SH-SY5Y (cell line): ENCODE data around the gene WDFY1.

ENCODE experiments used
- GATA2 ChIP-seq: IDR thresholded peaks from 2 replicates; pipeline ENCODE4 v1.6.1; 2011; ENCODE audit warnings: mild to moderate bottlenecking, low read depth, low read length
- GATA3 ChIP-seq: IDR thresholded peaks from 2 replicates; pipeline ENCODE4 v1.6.1; 2011; ENCODE audit warnings: low read depth, mild to moderate bottlenecking, low read length, moderate library complexity

WDFY1 gene

DNA sequence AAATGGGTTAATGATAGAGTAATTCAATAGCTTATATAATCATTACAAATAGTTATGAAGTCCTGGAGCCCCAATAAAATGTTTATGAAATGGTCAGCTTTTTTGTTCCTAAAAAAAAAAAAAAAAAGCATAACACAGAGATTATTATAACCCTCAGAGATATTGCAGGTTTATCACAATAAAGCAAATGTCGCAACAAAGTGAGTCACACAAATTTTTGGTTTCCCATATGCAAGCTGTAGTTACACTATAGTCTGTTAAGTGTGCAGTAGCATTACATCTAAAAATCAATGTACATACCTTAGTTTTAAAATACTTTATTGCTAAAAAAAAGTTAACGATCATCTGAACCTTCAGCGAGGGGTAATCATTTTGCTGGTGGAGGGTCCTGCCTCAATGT lies 20.0 kb downstream of the WDFY1 start:
- TF ChIP-seq GATA3, result no peak
- no peak for TF ChIP-seq GATA2

DNA sequence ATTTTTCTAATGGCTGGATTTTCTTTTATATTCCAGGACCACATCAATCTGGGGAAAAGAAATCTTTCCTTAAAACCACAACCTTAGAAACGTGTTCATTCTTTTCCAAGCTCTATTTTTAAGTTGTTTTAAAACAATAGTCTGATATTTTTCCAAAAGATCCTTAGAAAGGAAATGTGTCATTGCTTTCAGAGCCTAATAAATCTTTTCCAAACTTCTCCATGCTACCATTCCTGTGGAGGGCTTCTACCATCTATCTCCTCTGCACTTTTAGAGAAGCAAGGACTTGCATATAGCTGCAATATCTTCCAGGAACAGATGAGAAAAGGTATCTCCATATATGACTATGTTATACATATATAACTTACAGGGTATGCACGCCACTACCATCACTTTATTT lies 21.2 kb downstream of the WDFY1 start:
- no peak for TF ChIP-seq GATA2
- TF ChIP-seq GATA3, result no peak

DNA sequence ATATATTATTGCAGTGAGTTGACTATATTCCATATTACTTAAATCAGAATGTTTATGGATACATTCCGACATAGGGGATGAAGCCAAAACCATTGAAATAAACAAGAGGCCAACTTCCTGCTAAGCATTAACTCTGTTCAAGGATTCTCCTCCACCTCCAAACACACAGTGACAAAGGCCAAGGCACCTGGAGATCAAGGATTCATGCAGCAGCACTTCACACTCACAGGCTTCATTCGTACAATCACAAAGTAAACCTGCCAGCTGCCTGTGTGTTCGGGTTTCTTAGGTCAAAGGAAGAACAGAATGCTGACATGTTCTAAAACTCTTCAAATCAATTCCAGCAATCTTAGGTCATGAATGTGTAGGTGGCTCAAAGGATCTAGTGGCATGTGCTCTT lies 22.8 kb downstream of the WDFY1 start:
- TF ChIP-seq GATA3 (no peak), GATA2 (no peak)

DNA sequence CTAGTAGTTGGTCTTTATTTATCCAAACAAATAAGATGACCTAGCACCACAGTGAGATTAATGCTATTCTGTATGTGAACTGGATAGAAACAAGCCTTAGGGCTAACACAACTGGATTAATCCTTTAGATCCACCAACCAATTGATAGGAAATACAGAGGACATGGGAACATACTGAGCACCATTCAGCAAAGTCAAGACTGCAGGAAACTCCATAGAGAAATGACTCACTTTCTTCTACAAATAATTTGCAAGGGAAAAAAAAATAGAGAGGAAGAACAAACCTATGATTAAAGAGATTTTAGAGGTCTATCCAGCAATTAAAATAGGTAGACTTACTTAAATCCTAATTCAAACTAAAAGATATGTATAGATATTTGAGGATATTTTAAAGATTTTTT lies 23.9 kb downstream of the WDFY1 start:
- no peak for TF ChIP-seq GATA3

DNA sequence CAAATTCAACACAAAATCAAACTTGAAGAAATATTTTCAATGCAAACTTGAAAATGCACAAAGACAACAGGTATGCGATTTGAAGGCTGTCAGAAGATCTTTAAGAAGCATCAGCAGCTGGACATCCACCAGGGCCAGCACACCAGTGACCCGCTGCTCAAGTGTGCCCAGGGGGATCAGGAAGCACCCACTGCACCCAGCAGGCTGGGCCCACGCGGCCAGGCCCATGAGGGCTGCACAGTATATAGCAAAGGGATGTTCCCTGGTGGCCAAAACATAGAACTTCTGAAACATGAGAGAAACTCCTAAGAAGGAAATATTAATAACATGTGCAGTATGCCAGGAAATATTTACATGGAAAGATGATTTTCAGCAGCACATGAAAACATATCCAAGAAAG lies 25.0 kb downstream of the WDFY1 start:
- TF ChIP-seq GATA2 (no peak), GATA3 (no peak)

DNA sequence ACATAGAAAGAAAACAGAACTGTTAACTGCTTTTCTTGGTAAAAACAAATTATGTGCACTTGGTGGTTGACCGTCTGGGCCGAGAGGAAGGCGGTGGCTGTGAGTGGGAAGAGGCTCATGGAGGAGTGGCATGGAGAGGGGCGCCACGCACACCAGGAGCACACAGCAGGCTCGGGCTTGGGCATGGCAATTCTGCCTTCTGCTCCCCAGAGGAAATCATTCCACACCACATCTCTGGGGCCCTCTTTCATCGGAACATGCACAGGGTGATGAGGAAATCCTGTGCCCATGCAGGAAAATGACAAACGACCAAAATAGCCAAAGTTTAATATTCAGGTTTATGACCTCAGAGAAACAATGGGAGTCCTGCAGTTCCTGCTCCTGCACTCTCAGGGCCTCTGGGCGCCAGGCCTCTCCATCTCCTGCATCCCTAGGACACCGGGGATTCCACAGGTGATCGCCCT lies 26.4 kb downstream of the WDFY1 start:
- no peak for TF ChIP-seq GATA2
- no peak for TF ChIP-seq GATA3

DNA sequence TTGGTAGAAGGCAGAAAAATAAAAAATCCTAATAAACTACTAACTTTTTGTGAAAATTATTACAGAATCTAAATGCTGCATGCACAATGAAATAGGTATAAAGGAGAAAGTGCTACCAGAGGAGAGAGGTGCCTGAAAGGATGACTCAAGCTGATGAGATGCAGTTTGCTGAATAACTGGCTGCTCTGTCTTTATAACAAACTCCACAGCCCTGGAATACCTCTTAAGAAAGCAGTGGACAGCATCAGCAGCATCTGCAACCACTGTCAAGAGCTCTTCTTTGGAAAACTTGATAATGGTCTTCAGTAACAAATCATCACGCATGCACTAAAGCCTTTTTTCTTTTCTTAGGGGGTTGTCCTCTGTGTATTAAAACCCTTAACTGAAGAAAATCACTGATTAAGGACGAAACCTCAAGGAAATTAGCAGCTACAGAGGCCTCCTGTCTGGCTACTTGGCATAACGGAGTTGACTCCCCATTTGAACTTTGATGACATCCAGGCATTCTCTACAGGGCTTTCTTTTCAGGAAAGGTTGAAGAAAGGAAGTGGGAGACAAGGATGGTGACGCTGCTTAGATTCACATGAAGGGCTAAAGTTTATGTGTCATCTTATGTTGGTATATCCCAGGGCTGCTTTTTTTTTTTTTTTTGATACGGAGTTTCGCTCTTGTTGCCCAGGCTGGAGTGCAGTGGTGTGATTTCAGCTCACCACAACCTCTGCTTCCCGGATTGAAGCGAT lies 28.8 kb downstream of the WDFY1 start:
- TF ChIP-seq GATA2, result no peak
- no peak for TF ChIP-seq GATA3

DNA sequence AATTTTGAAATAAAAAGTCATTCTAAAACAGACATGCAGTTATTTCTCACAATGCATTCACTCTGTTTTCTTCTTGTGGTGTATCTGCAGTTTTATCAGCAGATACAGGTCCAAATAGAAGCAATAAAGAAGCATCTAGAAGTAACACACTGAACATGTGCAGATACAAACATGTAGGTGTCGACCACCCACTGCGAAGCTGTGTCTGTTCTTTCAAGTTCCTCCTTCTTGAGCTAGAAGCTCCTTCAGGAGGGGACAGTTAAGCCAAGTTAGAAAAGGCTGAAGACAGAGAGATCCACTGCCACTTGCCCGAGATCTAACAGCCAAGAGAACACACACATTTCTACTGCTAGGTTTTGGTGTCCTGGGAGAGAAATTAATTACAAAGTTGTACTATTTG lies 30.1 kb downstream of the WDFY1 start:
- no peak for TF ChIP-seq GATA2
- TF ChIP-seq GATA3, result no peak

DNA sequence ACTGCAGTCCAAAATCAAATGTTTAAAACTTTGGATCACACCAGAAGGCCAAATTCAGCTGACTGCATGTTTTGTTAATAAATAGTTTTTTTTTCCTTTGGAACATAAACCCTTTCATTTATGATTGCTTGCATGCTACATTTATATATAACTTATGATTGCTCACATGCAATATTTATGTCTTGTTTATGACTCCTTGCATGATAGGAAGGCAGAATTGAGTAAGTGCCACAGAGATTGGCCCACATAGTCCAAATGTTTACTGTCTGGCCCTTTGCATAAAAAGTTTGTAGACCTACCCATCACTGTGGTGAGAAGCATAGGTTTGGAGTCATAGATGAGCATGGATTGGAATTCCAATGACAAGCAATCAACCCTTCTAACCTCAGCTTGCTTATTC lies 30.8 kb downstream of the WDFY1 start:
- TF ChIP-seq GATA3 (no peak), GATA2 (no peak)

DNA sequence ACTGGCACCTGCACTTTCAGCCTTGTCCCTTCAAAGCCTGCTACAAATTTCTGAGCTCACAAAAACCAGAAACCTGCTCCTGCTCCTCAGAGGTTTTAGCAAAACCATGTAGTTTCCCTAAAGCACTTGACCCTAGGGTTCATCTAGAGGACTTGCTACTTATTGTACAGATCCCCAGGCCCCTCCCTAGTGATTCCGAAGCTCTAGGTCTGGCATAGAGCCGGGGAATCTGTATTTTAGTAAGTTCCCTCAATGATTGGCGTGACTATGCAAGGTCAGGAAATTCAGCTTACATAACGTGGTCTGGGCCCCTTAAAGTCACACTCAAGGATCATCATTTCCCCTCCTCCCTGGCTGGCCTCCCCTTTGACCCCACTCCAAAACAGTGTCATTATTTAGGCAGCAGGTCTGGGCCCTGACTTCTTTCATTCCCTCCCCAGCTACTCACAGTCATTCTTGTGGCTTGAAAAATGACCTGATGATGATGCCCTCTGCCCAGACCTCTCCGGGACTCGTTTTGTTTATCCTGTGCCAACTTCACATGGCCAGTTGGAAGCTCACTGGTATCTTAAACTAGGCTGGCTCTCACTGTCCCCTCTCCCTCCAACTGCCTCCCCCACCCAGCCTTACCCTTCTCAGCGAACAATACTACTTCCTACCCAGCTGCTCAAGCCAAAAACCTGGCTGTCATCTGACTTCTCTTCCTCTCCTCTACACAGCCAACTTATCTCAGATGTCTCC lies 36.0 kb downstream of the WDFY1 start:
- no peak for TF ChIP-seq GATA3

DNA sequence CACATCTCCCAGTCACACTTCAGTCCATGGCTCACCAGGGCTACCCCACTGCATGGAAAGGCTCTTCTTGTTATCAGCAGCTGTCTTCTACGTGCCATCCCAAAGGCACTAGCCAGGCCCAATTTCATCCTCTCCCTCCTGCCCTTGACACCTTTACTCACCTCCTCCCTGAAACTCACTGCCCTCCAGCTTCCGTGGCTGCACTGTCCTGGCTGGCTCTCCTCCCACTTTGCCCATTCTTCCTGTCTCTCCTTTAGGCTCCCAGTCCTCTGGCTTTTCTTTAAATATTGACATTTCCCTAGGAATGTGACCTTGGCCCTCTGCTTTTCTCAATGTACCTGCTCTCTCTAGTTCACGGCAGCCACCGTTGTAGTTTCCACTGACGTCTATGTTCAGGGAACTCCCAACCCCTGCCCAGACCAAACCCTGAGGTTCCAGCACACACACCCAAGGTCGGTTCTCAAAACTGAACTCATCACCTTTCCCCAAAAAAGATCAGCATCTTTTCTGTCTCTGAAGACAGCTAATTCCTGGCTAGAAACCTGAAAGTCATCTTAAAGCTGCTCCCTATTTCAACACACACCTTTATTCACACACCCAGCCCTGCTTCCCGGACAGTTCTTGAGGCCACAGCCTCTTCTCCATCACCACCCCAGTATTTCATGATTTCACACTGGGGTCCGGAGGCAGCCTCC lies 36.7 kb downstream of the WDFY1 start:
- no peak for TF ChIP-seq GATA3
- no peak for TF ChIP-seq GATA2

DNA sequence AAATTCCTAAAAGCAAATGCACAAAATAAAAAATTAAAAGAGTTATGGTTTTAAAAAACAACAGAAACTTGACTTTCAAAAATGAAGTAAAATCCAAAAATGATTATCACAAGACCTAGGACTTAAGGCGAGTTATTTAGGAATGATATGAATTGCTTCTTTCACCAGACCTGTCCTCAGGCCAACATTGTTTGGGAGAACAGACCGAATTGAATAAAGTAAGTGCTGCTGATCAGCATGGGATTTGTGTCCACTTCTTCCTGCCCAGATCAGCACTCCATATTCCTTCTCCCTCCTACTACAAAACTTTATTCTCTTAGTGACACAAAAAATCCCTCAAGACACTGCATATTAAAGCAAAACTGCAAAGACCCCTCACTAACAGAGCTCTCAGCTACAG lies 39.1 kb downstream of the WDFY1 start:
- no peak for TF ChIP-seq GATA2
- TF ChIP-seq GATA3, result no peak

DNA sequence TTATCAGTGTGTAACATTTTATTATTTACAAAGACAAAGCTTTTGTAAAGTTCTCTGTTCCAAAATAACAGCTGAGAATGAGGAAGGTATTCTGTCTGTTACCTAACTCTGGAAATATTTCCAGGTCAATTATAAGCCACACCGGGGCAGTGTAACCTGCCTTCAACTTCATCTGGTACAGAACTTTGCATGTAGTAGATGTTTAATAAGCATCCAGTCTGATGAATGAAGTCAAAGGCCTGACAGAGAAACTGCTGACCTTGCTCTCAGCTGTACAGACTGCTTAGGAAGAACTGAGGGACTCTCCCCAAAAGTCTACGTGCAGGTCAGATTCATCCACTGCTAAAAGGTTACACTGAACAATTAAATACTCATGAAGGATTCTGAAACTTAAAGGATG lies 43.3 kb downstream of the WDFY1 start:
- no peak for TF ChIP-seq GATA2

DNA sequence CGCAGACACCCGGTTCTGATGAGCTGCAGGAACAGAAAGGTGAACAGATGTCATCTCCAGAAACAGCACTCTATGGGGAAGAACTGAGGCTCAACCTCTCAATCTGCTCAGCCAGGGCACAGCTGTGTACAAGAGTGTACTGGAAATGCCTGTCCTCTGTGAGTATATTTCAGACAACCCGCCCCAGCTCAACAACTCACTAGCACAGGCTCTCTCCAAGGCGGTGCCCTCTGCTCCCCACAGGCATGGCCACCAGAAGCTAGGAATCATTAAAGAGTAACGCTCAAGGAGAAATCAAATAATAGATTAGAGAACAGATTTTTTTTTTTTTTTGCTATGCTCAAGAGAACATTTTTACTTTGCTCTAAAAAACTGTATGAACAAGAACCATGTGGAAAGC lies 43.8 kb downstream of the WDFY1 start:
- no peak for TF ChIP-seq GATA2
- TF ChIP-seq GATA3, result no peak

DNA sequence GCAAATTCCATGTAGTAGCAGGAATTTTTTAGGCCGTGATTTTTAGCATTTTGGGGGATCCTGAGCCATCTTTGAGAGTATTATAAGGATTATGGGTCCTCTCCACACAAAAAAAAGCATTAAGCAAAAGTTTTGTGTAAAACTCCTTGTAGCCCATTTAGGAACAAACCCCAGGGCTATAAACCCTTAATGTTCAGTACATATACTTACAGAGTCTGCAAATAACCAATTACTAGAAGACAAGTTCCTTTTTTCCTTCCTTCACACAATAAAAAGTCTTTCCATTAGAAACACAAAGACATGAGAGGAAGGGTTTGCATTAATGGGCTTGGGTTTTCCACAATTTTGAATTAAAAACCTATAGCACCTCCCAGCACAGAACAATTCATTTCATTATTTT lies 44.6 kb downstream of the WDFY1 start:
- TF ChIP-seq GATA3 (no peak), GATA2 (no peak)
